Activated CD8-positive, alpha-beta T cell treated with anti-CD3 and anti-CD28 coated beads for 36 hours (primary cell): ENCODE measurements around the gene VPS35. TPM values are rescaled to one million over a fixed set of nuclear protein-coding genes. Genes with fewer than 3 reads are reported as not detected.

Experiments
- ATAC-seq: fragments of 200-7000 bp; cut with Tn5 transposase; one replicate; pipeline ENCODE4 v1.10.0; 2021; ENCODE audit warnings: mild to moderate bottlenecking, moderate library complexity
- CTCF ChIA-PET: fragments of 350-600 bp; sonication (Branson Sonifier 250); formaldehyde crosslinking; loops from one replicate; lab custom pipeline; 2021; ENCODE audit warnings: antibody characterized with exemption; lab: Charles Lee
- POLR2A ChIA-PET: fragments of 350-600 bp; sonication (Branson Sonifier 250); formaldehyde crosslinking; loops from one replicate; lab custom pipeline; 2021; ENCODE audit warnings: antibody characterized with exemption; lab: Charles Lee
- DNase-seq: peaks from one replicate; pipeline ENCODE4 v3.0.0-alpha.2; 2020
- H3K27ac Mint-ChIP-seq: one replicate; pipeline ENCODE4 v1.8.0; 2021; ENCODE audit warnings: mild to moderate bottlenecking, mixed read lengths
- H3K27me3 Mint-ChIP-seq: one replicate; pipeline ENCODE4 v1.8.0; 2021; ENCODE audit warnings: mixed read lengths
- H3K36me3 Mint-ChIP-seq: one replicate; pipeline ENCODE4 v1.8.0; 2021; ENCODE audit warnings: low read depth, mixed read lengths
- H3K4me1 Mint-ChIP-seq: one replicate; pipeline ENCODE4 v1.8.0; 2021; ENCODE audit warnings: low read depth, mixed read lengths
- H3K4me3 Mint-ChIP-seq: one replicate; pipeline ENCODE4 v1.8.0; 2021; ENCODE audit warnings: mild to moderate bottlenecking, moderate library complexity, mixed read lengths
- H3K9me3 Mint-ChIP-seq: one replicate; pipeline ENCODE4 v1.8.0; 2021; ENCODE audit warnings: mixed read lengths
- CTCF ChIP-seq: fragments of 200-600 bp; IDR thresholded peaks from one replicate; pipeline ENCODE4 v1.8.0; 2022; ENCODE audit warnings: antibody characterized with exemption, mild to moderate bottlenecking
- intact Hi-C: fragments of 100-400 bp; cut with micrococcal nuclease; formaldehyde crosslinking; loops from one replicate; pipeline ENCODE4 v1.10.0; 2022
- total RNA-seq, 2 experiments: library from RNA; stranded (reverse); gene quantifications; one replicate each; pipeline ENCODE4 v1.2.3, GENCODE V29; 2021

VPS35 gene
- total RNA-seq, 2 experiments from 2014 or later: 83.4 to 94.9 TPM

- POLR2A ChIA-PET: interaction anchor here (0.7 to 1.4 kb wide), 2 partner anchors 12 to 25 kb away, joined by 3 read pairs; no protein-coding TSS in a partner anchor
- no peak overlapping the region for H3K27ac Mint-ChIP-seq
- peaks cover 4% of the 10 kb centered on the region for H3K27me3 Mint-ChIP-seq
- TF ChIP-seq CTCF: no peak
- DNase-seq (no peak), ATAC-seq (no peak)
- peak overlapping the region; percentile 96 for H3K4me3 Mint-ChIP-seq
- no peaks in the 10 kb centered on the region for H3K9me3 Mint-ChIP-seq
- H3K36me3 Mint-ChIP-seq: peaks cover 17% of the 10 kb centered on the region
- CTCF ChIA-PET: interaction anchor here (0.8 to 2.2 kb wide), 3 partner anchors 9 to 68 kb away, joined by 3 to 10 read pairs (median 3); no protein-coding TSS in a partner anchor
- intact Hi-C loops: no loop called here
- peaks cover 13% of the 10 kb centered on the region for H3K4me1 Mint-ChIP-seq
Measured at GRCh38 chr16:46621934-46622676, 66.9 kb downstream of the VPS35 start.

GRCh38 chr16:46621006-46621933, 67.7 kb downstream of the VPS35 start, which contains the start of gene SHCBP1:
Gene SHCBP1, minus strand, starts transcription at chr16:46621379. Its CDS starts 20 bp downstream, at chr16:46621359.
- Mint-ChIP-seq H3K4me3 (peak within 1 kb of the TSS; percentile 96), H3K36me3 (peaks cover 22% of the 10 kb centered on the region), H3K9me3 (no peaks in the 10 kb centered on the region), H3K27ac (peak within 1 kb of the TSS; percentile 83), H3K27me3 (peaks cover 4% of the 10 kb centered on the region), H3K4me1 (peaks cover 13% of the 10 kb centered on the region)
- ATAC-seq (peak; percentile 97), DNase-seq (peak; percentile 92)
- CTCF ChIA-PET: interaction anchor here (0.5 to 2.2 kb wide), 4 partner anchors 10 to 520 kb away, joined by 3 to 10 read pairs (median 3); no protein-coding TSS in a partner anchor
- POLR2A ChIA-PET: interaction anchor here (0.6 to 1.4 kb wide), 5 partner anchors 11 to 70 kb away, joined by 3 to 5 read pairs (median 3); no protein-coding TSS in a partner anchor
- intact Hi-C loops: no loop called here
- no peak for TF ChIP-seq CTCF

GRCh38 chr16:46620266-46621005, 68.5 kb downstream of the VPS35 start:
- Mint-ChIP-seq H3K27ac (peak overlapping the region; percentile 82), H3K9me3 (no peaks in the 10 kb centered on the region), H3K27me3 (peaks cover 4% of the 10 kb centered on the region), H3K36me3 (peaks cover 29% of the 10 kb centered on the region), H3K4me1 (peaks cover 13% of the 10 kb centered on the region), H3K4me3 (peak overlapping the region; percentile 96)
- intact Hi-C loops: no loop called here
- ChIA-PET POLR2A (interaction anchor here (0.6 to 1.4 kb wide), 4 partner anchors 11 to 71 kb away, joined by 3 to 5 read pairs (median 3); no protein-coding TSS in a partner anchor), CTCF (interaction anchor here (0.6 to 2.2 kb wide), 4 partner anchors 11 to 521 kb away, joined by 3 to 10 read pairs (median 3); no protein-coding TSS in a partner anchor)
- no peak for TF ChIP-seq CTCF
- peak; percentile 27 for DNase-seq
- ATAC-seq: peak; percentile 8

GRCh38 chr16:46618516-46618915, 70.5 kb downstream of the VPS35 start:
- Mint-ChIP-seq H3K4me3 (no peak overlapping the region), H3K4me1 (peaks cover 13% of the 10 kb centered on the region), H3K36me3 (peaks cover 35% of the 10 kb centered on the region), H3K9me3 (no peaks in the 10 kb centered on the region), H3K27me3 (peaks cover 4% of the 10 kb centered on the region), H3K27ac (no peak overlapping the region)
- TF ChIP-seq CTCF: no peak
- POLR2A ChIA-PET: interaction anchor here (0.6 kb wide), 1 partner anchor 71 kb away, joined by 4 read pairs; the partner anchor contains the start of gene ORC6
- CTCF ChIA-PET: interaction anchor here (1.2 to 2.7 kb wide), 4 partner anchors 10 to 64 kb away, joined by 4 to 8 read pairs (median 5); no protein-coding TSS in a partner anchor
- no peak for ATAC-seq
- intact Hi-C loops: loop anchor here (10.0 kb wide), 1 partner anchor 64 kb away; no protein-coding TSS in a partner anchor
- DNase-seq: no peak
